ENCODE measurements around the gene FOXL3. TPM values are rescaled to one million over a fixed set of nuclear protein-coding genes. Genes with fewer than 3 reads are reported as not detected.

FOXL3 gene
- total RNA-seq, 3 donors from 2014 or later (not counting 1 experiment from before 2014, with no cell fraction given): not detected

DNA sequence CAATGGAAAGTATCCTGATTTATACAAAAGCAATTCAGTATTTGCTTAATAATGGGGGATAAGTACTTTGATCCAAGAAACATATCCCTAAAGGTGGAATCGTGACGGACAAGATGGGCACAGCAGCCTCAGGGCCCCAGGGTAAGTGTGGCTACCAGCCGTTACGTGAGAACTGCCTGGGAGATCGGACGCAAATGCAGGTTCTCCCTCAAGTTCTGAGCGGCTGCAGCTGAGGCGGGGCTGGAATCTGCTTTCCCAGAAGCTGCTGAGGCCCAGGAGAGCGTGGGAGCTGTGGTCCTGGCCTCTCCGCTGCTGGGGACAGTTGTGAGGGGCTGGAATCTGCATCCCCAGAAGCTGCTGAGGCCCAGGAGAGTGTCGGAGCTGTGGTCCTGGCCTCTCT is 13.5 kb downstream of the FOXL3 start:
- intact Hi-C loops (cut with micrococcal nuclease): no loop called here
- Histone ChIP-seq H3K36me3 (ENCODE audit: control insufficient read depth, insufficient read depth, low read length) (no peaks in the 10 kb centered on the region), H3K27ac (ENCODE audit: low read length) (no peak overlapping the region), H3K9me3 (ENCODE audit: control insufficient read depth, insufficient read depth, low read length) (no peaks in the 10 kb centered on the region), H3K27me3 (ENCODE audit: control insufficient read depth, insufficient read depth, low read length) (no peaks in the 10 kb centered on the region), H3K4me3 (ENCODE audit: low read length) (no peak overlapping the region), H3K4me1 (ENCODE audit: control insufficient read depth, insufficient read depth, low read length) (no peaks in the 10 kb centered on the region)
- ATAC-seq: no peak
- no peaks in the 10 kb centered on the region for H3K9me3 Mint-ChIP-seq
- peaks cover 0 to 6% of the 10 kb centered on the region in 2 donors for H3K27me3 Mint-ChIP-seq (ENCODE audit: low read depth in 2 of 2)
- no peak for DNase-seq
- no peaks in the 10 kb centered on the region for H3K4me1 Mint-ChIP-seq
- peaks cover 6% of the 10 kb centered on the region for H3K36me3 Mint-ChIP-seq
- TF ChIP-seq, protein P1, sequence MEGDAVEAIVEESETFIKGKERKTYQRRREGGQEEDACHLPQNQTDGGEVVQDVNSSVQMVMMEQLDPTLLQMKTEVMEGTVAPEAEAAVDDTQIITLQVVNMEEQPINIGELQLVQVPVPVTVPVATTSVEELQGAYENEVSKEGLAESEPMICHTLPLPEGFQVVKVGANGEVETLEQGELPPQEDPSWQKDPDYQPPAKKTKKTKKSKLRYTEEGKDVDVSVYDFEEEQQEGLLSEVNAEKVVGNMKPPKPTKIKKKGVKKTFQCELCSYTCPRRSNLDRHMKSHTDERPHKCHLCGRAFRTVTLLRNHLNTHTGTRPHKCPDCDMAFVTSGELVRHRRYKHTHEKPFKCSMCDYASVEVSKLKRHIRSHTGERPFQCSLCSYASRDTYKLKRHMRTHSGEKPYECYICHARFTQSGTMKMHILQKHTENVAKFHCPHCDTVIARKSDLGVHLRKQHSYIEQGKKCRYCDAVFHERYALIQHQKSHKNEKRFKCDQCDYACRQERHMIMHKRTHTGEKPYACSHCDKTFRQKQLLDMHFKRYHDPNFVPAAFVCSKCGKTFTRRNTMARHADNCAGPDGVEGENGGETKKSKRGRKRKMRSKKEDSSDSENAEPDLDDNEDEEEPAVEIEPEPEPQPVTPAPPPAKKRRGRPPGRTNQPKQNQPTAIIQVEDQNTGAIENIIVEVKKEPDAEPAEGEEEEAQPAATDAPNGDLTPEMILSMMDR (IDR thresholded peaks at IDR 0.05): no peak
- 90% methylated on average over 11 of the region's 11 CpGs for WGBS (ENCODE audit: insufficient coverage)
- no peak overlapping the region for H3K27ac Mint-ChIP-seq
- H3K4me3 Mint-ChIP-seq: no peak overlapping the region

DNA sequence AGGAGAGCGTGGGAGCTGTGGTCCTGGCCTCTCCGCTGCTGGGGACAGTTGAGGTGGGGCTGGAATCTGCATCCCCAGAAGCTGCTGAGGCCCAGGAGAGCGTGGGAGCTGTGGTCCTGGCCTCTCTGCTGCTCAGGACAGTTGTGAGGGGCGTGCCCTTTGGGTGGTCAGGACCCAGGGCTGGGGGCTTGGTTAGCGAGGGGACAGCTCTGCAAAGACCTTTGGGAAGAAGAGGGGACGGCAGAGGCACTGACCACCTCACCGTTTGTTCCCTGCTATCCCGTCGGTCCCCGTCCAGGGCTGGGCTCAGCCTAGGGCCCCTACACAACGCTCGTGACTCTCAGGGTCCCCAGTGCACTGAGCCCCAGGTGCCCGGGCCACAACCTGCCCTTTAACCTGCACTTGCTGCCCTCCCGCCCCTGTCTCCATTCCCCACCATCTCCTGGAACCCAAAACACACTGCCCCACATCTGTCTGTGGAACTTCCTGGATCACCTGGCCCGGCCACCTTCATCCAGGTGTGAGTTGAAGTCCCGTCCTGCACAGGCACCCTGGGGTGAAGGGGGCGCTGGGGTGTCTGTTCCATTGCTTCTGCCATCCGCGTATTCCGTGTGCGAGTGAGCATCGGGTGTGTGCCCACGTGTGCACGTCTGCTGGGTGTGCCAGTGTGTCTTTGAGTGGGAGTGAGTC is 14.1 kb downstream of the FOXL3 start:
- Mint-ChIP-seq H3K27me3 (ENCODE audit: low read depth in 2 of 2) (peaks cover 0 to 6% of the 10 kb centered on the region in 2 donors), H3K27ac (no peak overlapping the region), H3K36me3 (peaks cover 6% of the 10 kb centered on the region), H3K4me3 (no peak overlapping the region), H3K9me3 (no peaks in the 10 kb centered on the region), H3K4me1 (no peaks in the 10 kb centered on the region)
- Histone ChIP-seq H3K4me1 (ENCODE audit: control insufficient read depth, insufficient read depth, low read length) (no peaks in the 10 kb centered on the region), H3K4me3 (ENCODE audit: low read length) (no peak overlapping the region), H3K36me3 (ENCODE audit: control insufficient read depth, insufficient read depth, low read length) (no peaks in the 10 kb centered on the region), H3K9me3 (ENCODE audit: control insufficient read depth, insufficient read depth, low read length) (no peaks in the 10 kb centered on the region), H3K27me3 (ENCODE audit: control insufficient read depth, insufficient read depth, low read length) (no peaks in the 10 kb centered on the region), H3K27ac (ENCODE audit: low read length) (no peak overlapping the region)
- intact Hi-C loops (cut with micrococcal nuclease): no loop called here
- 90% methylated on average over 24 of the region's 24 CpGs for WGBS (ENCODE audit: insufficient coverage)
- ATAC-seq: no peak
- DNase-seq: no peak
- TF ChIP-seq, protein P1 (IDR thresholded peaks at IDR 0.05): no peak

DNA sequence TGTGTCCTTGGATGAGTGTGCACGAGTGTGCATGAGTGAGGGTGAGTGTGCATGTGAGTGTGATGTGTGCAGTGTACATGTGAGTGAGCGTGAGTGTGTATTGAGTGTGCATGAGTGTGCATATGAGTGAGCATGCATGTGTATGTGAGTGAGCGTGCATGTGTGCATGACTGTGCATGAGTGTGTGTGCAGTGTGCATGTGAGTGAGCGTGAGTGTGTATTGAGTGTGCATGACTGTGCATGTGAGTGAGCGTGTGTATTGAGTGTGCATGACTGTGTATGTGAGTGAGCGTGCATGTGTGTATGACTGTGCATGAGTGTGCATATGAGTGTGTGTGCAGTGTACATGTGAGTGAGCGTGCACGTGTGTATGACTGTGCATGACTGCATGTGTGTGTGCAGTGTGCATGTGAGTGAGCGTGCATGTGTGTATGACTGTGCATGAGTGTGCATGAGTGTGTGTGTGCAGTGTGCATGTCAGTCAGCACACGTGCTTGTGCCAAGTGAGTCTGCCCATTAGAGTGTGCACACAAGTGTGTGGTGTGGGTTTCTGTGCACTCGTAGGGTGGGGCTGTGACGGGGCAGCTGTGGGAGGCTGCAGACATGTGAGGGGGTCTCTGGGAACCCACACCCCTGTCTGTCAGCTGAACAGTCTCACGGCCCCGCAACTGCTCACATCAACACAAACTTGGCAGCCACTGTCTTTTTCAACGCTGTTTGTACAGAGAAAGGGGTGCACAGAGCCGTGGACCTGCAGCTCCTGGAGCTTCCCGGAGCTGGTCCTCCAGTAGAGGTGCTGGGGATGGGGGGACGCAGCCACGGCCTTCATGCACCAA is 14.8 kb downstream of the FOXL3 start:
- Histone ChIP-seq H3K4me1 (ENCODE audit: control insufficient read depth, insufficient read depth, low read length) (no peaks in the 10 kb centered on the region), H3K4me3 (ENCODE audit: low read length) (no peak overlapping the region), H3K36me3 (ENCODE audit: control insufficient read depth, insufficient read depth, low read length) (no peaks in the 10 kb centered on the region), H3K27me3 (ENCODE audit: control insufficient read depth, insufficient read depth, low read length) (no peaks in the 10 kb centered on the region), H3K27ac (ENCODE audit: low read length) (no peak overlapping the region), H3K9me3 (ENCODE audit: control insufficient read depth, insufficient read depth, low read length) (no peaks in the 10 kb centered on the region)
- Mint-ChIP-seq H3K4me1 (no peaks in the 10 kb centered on the region), H3K36me3 (peaks cover 6% of the 10 kb centered on the region), H3K27ac (no peak overlapping the region), H3K27me3 (ENCODE audit: low read depth in 2 of 2) (peaks cover 5 to 6% of the 10 kb centered on the region in 2 donors), H3K9me3 (no peaks in the 10 kb centered on the region), H3K4me3 (no peak overlapping the region)
- intact Hi-C loops (cut with micrococcal nuclease): no loop called here
- ATAC-seq (peak in 1 of 3 donors; percentile 31), DNase-seq (no peak)
- TF ChIP-seq, protein P1 (IDR thresholded peaks at IDR 0.05): no peak
- 87% methylated on average over 19 of the region's 19 CpGs for WGBS (ENCODE audit: insufficient coverage)
